ENCODE results near the gene SMARCA1. TPM values are rescaled to one million over a fixed set of nuclear protein-coding genes. Genes with fewer than 3 reads are reported as not detected.
A peak's percentile ranks its signal among the peaks of the same experiment; 100 is the strongest.

The SMARCA1 gene
- total RNA-seq, 4 donors from 2014 or later: 7.6 to 18.8 (median 8.1) TPM

DNA sequence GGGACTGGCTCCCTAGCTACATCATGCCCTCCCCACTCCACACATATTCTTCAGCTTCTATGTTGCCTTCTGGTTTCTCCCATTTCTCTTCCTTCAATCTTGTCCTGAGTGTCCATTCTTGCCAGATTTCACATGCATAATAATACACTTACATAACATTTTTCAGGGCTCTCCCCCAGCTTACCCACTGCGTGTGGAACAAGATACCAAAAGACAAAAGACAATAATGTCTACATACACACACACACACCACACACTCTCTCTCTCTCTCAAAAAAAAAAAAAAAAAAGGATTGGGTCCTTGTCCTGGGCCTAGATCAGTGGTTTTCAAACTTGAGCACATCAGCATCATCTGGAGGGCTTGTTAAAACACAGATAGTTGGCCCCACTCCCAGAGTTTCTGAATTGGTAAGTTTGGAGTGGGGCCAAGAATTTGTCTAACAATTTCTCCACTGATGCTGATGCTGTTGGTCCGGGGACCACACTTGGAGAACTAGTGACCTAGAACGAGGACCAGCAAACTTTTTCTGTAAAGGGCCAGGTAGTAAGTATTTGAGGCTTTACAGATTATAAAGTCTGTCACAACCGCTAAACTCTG lies 6.5 kb upstream of the SMARCA1 start:
- TF ChIP-seq, protein P1, sequence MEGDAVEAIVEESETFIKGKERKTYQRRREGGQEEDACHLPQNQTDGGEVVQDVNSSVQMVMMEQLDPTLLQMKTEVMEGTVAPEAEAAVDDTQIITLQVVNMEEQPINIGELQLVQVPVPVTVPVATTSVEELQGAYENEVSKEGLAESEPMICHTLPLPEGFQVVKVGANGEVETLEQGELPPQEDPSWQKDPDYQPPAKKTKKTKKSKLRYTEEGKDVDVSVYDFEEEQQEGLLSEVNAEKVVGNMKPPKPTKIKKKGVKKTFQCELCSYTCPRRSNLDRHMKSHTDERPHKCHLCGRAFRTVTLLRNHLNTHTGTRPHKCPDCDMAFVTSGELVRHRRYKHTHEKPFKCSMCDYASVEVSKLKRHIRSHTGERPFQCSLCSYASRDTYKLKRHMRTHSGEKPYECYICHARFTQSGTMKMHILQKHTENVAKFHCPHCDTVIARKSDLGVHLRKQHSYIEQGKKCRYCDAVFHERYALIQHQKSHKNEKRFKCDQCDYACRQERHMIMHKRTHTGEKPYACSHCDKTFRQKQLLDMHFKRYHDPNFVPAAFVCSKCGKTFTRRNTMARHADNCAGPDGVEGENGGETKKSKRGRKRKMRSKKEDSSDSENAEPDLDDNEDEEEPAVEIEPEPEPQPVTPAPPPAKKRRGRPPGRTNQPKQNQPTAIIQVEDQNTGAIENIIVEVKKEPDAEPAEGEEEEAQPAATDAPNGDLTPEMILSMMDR (IDR thresholded peaks at IDR 0.05): no peak
- no peak for TF ChIP-seq POLR2A (IDR thresholded peaks at IDR 0.05)
- TF ChIP-seq POLR2AphosphoS5 (IDR thresholded peaks at IDR 0.05): no peak
- TF ChIP-seq EP300 (IDR thresholded peaks at IDR 0.05): no peak
- H3K27ac ChIP-seq: no peak overlapping the region
- no peaks in the 10 kb centered on the region for H3K4me1 ChIP-seq
- H3K36me3 ChIP-seq: no peaks in the 10 kb centered on the region
- WGBS: 57% methylated on average over 4 of the region's 4 CpGs
- no peak overlapping the region for H3K4me3 ChIP-seq
- DNase-seq (ENCODE audit: low spot score in 2 of 2): no peak
- H3K27me3 ChIP-seq: no peaks in the 10 kb centered on the region
- H3K9me3 ChIP-seq: no peaks in the 10 kb centered on the region

DNA sequence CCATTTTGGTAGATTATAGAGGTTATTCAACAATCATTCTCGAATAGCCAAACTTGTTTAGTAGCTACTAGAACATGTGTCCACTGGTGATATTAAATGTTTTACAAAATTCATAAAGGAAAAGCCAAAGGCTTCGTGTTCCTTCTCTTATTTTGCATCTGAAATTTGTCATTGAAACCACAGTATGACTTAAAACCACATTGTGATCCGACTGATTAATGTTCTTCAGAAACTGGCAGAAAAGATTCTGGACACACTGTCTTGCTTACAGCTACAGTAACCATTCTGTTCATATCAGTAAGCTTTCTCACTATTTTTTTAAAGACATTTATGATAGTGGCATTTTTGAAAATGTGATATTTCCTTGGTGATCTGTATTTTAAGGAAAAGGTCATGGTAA lies 2.6 kb upstream of the SMARCA1 start:
- Histone ChIP-seq H3K9me3 (no peaks in the 10 kb centered on the region), H3K36me3 (no peaks in the 10 kb centered on the region), H3K4me1 (peaks cover 8% of the 10 kb centered on the region), H3K27ac (no peak overlapping the region), H3K27me3 (no peaks in the 10 kb centered on the region), H3K4me3 (no peak overlapping the region)
- DNase-seq (ENCODE audit: low spot score in 2 of 2): no peak
- TF ChIP-seq POLR2A (IDR thresholded peaks at IDR 0.05) (no peak), POLR2AphosphoS5 (IDR thresholded peaks at IDR 0.05) (no peak), EP300 (IDR thresholded peaks at IDR 0.05) (no peak)
- TF ChIP-seq, protein P1 (IDR thresholded peaks at IDR 0.05): no peak
- WGBS: 48% methylated on average over 3 of the region's 3 CpGs

DNA sequence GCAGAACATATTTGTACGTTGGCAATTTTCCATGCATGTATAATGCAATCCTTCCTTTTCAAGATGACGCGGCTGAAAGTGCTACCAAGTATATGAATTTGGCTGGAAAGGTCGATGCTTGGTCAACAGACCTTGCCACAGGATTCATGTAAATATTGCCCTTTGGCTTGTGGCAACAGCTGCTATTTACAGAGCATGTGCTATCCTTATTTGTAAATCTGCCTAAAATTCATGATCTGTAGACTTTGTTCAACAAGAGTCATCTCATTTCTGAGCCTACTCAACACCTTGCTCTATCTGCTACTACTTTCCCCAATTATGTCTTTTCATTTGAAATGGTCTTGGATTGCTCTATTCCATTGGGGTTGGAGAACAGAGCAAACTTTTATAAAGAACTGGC lies 1.9 kb upstream of the SMARCA1 start:
- 56% methylated on average over 4 of the region's 4 CpGs for WGBS
- TF ChIP-seq EP300 (IDR thresholded peaks at IDR 0.05) (no peak), POLR2AphosphoS5 (IDR thresholded peaks at IDR 0.05) (no peak), POLR2A (IDR thresholded peaks at IDR 0.05) (no peak)
- TF ChIP-seq, protein P1 (IDR thresholded peaks at IDR 0.05): no peak
- DNase-seq (ENCODE audit: low spot score in 2 of 2): no peak
- H3K4me1 ChIP-seq: peaks cover 8% of the 10 kb centered on the region
- no peaks in the 10 kb centered on the region for H3K36me3 ChIP-seq
- H3K27ac ChIP-seq: no peak overlapping the region
- H3K9me3 ChIP-seq: no peaks in the 10 kb centered on the region
- no peak overlapping the region for H3K4me3 ChIP-seq
- no peaks in the 10 kb centered on the region for H3K27me3 ChIP-seq

DNA sequence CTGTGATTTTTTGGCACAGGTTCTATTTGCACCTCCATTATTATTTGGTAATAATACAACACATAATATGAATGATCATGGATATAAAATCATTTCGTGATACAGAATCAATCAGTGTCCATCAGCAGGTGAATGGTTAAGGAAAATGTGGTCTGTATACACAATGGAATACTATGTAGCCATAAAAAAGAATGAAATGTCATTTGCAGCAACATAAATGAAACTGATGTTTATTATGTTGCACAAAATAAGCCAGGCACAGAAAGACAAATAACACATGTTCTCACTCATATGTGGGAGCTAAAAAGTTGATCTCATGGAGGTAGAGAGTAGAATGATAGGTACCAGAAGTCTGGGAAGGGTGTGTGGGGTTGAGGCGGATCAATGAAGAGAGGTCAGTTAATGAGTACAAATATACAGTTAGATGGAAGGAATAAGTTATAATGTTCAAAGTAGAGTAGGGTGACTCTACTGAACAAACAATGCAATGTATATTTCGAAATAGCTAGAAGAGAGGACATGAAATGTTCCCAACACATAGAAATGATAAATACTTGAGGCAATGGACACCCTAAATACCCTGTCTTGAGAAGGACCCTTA lies 1.1 kb upstream of the SMARCA1 start:
- Histone ChIP-seq H3K36me3 (no peaks in the 10 kb centered on the region), H3K4me3 (no peak overlapping the region), H3K27me3 (no peaks in the 10 kb centered on the region), H3K4me1 (peaks cover 8% of the 10 kb centered on the region), H3K9me3 (no peaks in the 10 kb centered on the region), H3K27ac (no peak overlapping the region)
- TF ChIP-seq POLR2A (IDR thresholded peaks at IDR 0.05) (no peak), POLR2AphosphoS5 (IDR thresholded peaks at IDR 0.05) (no peak), EP300 (IDR thresholded peaks at IDR 0.05) (no peak)
- TF ChIP-seq, protein P1 (IDR thresholded peaks at IDR 0.05): no peak
- no peak for DNase-seq (ENCODE audit: low spot score in 2 of 2)
- WGBS: 76% methylated on average over 3 of the region's 3 CpGs

DNA sequence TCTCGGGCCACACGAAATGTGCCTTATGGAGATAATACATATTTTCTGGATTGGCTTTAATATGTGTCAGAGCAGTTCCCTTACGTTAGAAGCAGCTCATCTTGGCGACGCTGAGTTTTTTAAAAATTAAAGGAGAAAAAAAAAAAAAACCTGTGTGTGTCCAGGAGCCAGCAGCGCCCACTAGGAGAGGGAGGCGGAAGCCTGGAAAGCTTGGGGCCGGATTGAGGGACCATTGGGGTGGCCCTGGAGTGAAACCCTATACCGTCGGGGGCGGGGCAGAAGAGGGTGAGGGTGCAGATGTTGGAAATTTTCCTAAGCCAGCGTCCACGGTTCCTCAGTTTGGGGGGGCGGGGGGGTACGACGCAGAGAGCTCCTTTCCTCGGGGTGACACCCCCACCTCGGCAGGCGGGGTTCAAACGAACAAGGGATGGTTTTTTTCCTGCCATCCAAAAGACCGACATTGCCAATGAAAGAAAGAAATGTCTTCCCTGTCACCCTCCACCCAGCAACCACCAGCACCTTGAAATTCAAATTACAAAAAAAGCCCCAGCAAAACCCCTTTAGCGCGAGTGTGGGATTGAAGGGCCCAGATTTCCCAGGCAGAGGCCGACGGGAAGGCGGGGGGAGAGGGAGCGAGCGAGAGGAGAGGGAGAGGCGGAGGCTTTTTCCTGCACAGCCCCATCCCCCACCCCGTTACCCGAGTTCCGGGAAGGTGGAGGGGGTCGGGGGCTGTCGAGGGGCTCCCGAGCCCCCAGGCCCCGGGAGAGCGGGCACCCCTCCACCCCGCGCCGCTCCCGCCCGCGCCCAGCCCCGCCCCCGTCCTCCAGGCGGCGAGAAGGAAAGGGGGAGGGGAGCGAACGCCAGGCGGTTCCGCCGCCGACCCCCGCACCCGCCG lies 859 bp downstream of the SMARCA1 start:
- TF ChIP-seq, protein P1 (IDR thresholded peaks at IDR 0.05): no peak
- TF ChIP-seq POLR2A (IDR thresholded peaks at IDR 0.05) (no peak), POLR2AphosphoS5 (IDR thresholded peaks at IDR 0.05) (no peak), EP300 (IDR thresholded peaks at IDR 0.05) (no peak)
- H3K4me1 ChIP-seq: peaks cover 8% of the 10 kb centered on the region
- DNase-seq (ENCODE audit: low spot score in 2 of 2): peak in 1 of 2 donors; percentile 63
- no peaks in the 10 kb centered on the region for H3K27me3 ChIP-seq
- WGBS: 37% methylated on average over 32 of the region's 56 CpGs
- H3K4me3 ChIP-seq: peak overlapping the region; percentile 64
- no peaks in the 10 kb centered on the region for H3K9me3 ChIP-seq
- H3K27ac ChIP-seq: peak overlapping the region; percentile 69
- H3K36me3 ChIP-seq: no peaks in the 10 kb centered on the region

Measured in suprapubic skin (tissue), 4 donors.